ENCODE measurements around the gene OXSR1. TPM values are rescaled to one million over a fixed set of nuclear protein-coding genes. Genes with fewer than 3 reads are reported as not detected.

The OXSR1 gene
- total RNA-seq, 1 donor from 2014 or later, result 50.8 TPM

- H3K36me3 Mint-ChIP-seq (ENCODE audit: low read depth), result peaks cover 28% of the 10 kb centered on the region
- no peak overlapping the region for H3K4me3 Mint-ChIP-seq
- H3K27ac Mint-ChIP-seq, result no peak overlapping the region
- intact Hi-C loops (cut with micrococcal nuclease), result no loop called here
- no peaks in the 10 kb centered on the region for H3K27me3 Mint-ChIP-seq (ENCODE audit: insufficient read depth)
- DNase-seq (ENCODE audit: low spot score), result no peak
- no peaks in the 10 kb centered on the region for H3K4me1 Mint-ChIP-seq (ENCODE audit: low read depth)
- H3K9me3 Mint-ChIP-seq, result no peaks in the 10 kb centered on the region
Measured at GRCh38 chr3:38121832-38122461, 43.4 kb upstream of the OXSR1 start.

- H3K4me1 Mint-ChIP-seq (ENCODE audit: low read depth), result no peaks in the 10 kb centered on the region
- H3K27ac Mint-ChIP-seq, result no peak overlapping the region
- intact Hi-C loops (cut with micrococcal nuclease), result no loop called here
- peaks cover 35% of the 10 kb centered on the region for H3K36me3 Mint-ChIP-seq (ENCODE audit: low read depth)
- no peak for DNase-seq (ENCODE audit: low spot score)
- no peak overlapping the region for H3K4me3 Mint-ChIP-seq
- H3K9me3 Mint-ChIP-seq, result no peaks in the 10 kb centered on the region
- no peaks in the 10 kb centered on the region for H3K27me3 Mint-ChIP-seq (ENCODE audit: insufficient read depth)
Measured at GRCh38 chr3:38122712-38123290, 42.5 kb upstream of the OXSR1 start.

GRCh38 chr3:38124324-38125122, 40.8 kb upstream of the OXSR1 start:
- peaks cover 40% of the 10 kb centered on the region for H3K36me3 Mint-ChIP-seq (ENCODE audit: low read depth)
- no peak overlapping the region for H3K4me3 Mint-ChIP-seq
- H3K27me3 Mint-ChIP-seq (ENCODE audit: insufficient read depth), result no peaks in the 10 kb centered on the region
- intact Hi-C loops (cut with micrococcal nuclease), result no loop called here
- no peak overlapping the region for H3K27ac Mint-ChIP-seq
- H3K9me3 Mint-ChIP-seq, result no peaks in the 10 kb centered on the region
- no peaks in the 10 kb centered on the region for H3K4me1 Mint-ChIP-seq (ENCODE audit: low read depth)
- no peak for DNase-seq (ENCODE audit: low spot score)

- DNase-seq (ENCODE audit: low spot score), result no peak
- Mint-ChIP-seq H3K27ac (no peak overlapping the region), H3K27me3 (ENCODE audit: insufficient read depth) (no peaks in the 10 kb centered on the region), H3K36me3 (ENCODE audit: low read depth) (peaks cover 46% of the 10 kb centered on the region), H3K4me3 (no peak overlapping the region), H3K4me1 (ENCODE audit: low read depth) (no peaks in the 10 kb centered on the region), H3K9me3 (no peaks in the 10 kb centered on the region)
- intact Hi-C loops (cut with micrococcal nuclease), result no loop called here
Measured at GRCh38 chr3:38125305-38126120, 39.8 kb upstream of the OXSR1 start.

- H3K4me3 Mint-ChIP-seq, result no peak overlapping the region
- intact Hi-C loops (cut with micrococcal nuclease), result no loop called here
- H3K4me1 Mint-ChIP-seq (ENCODE audit: low read depth), result peaks cover 1% of the 10 kb centered on the region
- no peaks in the 10 kb centered on the region for H3K27me3 Mint-ChIP-seq (ENCODE audit: insufficient read depth)
- peaks cover 48% of the 10 kb centered on the region for H3K36me3 Mint-ChIP-seq (ENCODE audit: low read depth)
- no peak overlapping the region for H3K27ac Mint-ChIP-seq
- H3K9me3 Mint-ChIP-seq, result no peaks in the 10 kb centered on the region
- no peak for DNase-seq (ENCODE audit: low spot score)
Measured at GRCh38 chr3:38126121-38126892, 39.0 kb upstream of the OXSR1 start.

GRCh38 chr3:38127611-38128302, 37.6 kb upstream of the OXSR1 start:
- H3K4me3 Mint-ChIP-seq, result no peak overlapping the region
- intact Hi-C loops (cut with micrococcal nuclease), result no loop called here
- H3K4me1 Mint-ChIP-seq (ENCODE audit: low read depth), result peaks cover 8% of the 10 kb centered on the region
- H3K36me3 Mint-ChIP-seq (ENCODE audit: low read depth), result peaks cover 49% of the 10 kb centered on the region
- H3K9me3 Mint-ChIP-seq, result no peaks in the 10 kb centered on the region
- H3K27me3 Mint-ChIP-seq (ENCODE audit: insufficient read depth), result no peaks in the 10 kb centered on the region
- peak overlapping the region; percentile 34 for H3K27ac Mint-ChIP-seq
- DNase-seq (ENCODE audit: low spot score), result no peak

GRCh38 chr3:38128303-38128655, 37.1 kb upstream of the OXSR1 start:
- Mint-ChIP-seq H3K27ac (no peak overlapping the region), H3K4me1 (ENCODE audit: low read depth) (peaks cover 13% of the 10 kb centered on the region), H3K4me3 (no peak overlapping the region), H3K36me3 (ENCODE audit: low read depth) (peaks cover 46% of the 10 kb centered on the region), H3K27me3 (ENCODE audit: insufficient read depth) (no peaks in the 10 kb centered on the region), H3K9me3 (no peaks in the 10 kb centered on the region)
- no peak for DNase-seq (ENCODE audit: low spot score)
- intact Hi-C loops (cut with micrococcal nuclease), result no loop called here

GRCh38 chr3:38129058-38129457, 36.3 kb upstream of the OXSR1 start:
- Mint-ChIP-seq H3K36me3 (ENCODE audit: low read depth) (peaks cover 52% of the 10 kb centered on the region), H3K27me3 (ENCODE audit: insufficient read depth) (no peaks in the 10 kb centered on the region), H3K4me1 (ENCODE audit: low read depth) (peaks cover 14% of the 10 kb centered on the region), H3K4me3 (no peak overlapping the region), H3K27ac (no peak overlapping the region), H3K9me3 (no peaks in the 10 kb centered on the region)
- intact Hi-C loops (cut with micrococcal nuclease), result no loop called here
- no peak for DNase-seq (ENCODE audit: low spot score)

GRCh38 chr3:38130631-38131065, 34.7 kb upstream of the OXSR1 start:
- no peak overlapping the region for H3K27ac Mint-ChIP-seq
- no peak for DNase-seq (ENCODE audit: low spot score)
- H3K27me3 Mint-ChIP-seq (ENCODE audit: insufficient read depth), result no peaks in the 10 kb centered on the region
- no peak overlapping the region for H3K4me3 Mint-ChIP-seq
- intact Hi-C loops (cut with micrococcal nuclease), result no loop called here
- peaks cover 29% of the 10 kb centered on the region for H3K4me1 Mint-ChIP-seq (ENCODE audit: low read depth)
- peaks cover 56% of the 10 kb centered on the region for H3K36me3 Mint-ChIP-seq (ENCODE audit: low read depth)
- no peaks in the 10 kb centered on the region for H3K9me3 Mint-ChIP-seq

- Mint-ChIP-seq H3K27ac (peak overlapping the region; percentile 23), H3K36me3 (ENCODE audit: low read depth) (peaks cover 56% of the 10 kb centered on the region), H3K4me3 (no peak overlapping the region), H3K9me3 (no peaks in the 10 kb centered on the region), H3K27me3 (ENCODE audit: insufficient read depth) (no peaks in the 10 kb centered on the region), H3K4me1 (ENCODE audit: low read depth) (peaks cover 36% of the 10 kb centered on the region)
- DNase-seq (ENCODE audit: low spot score), result no peak
- intact Hi-C loops (cut with micrococcal nuclease), result no loop called here
Measured at GRCh38 chr3:38131621-38132369, 33.5 kb upstream of the OXSR1 start.

GRCh38 chr3:38133209-38133556, 32.2 kb upstream of the OXSR1 start:
- no peak overlapping the region for H3K4me3 Mint-ChIP-seq
- H3K4me1 Mint-ChIP-seq (ENCODE audit: low read depth), result peaks cover 49% of the 10 kb centered on the region
- intact Hi-C loops (cut with micrococcal nuclease), result no loop called here
- DNase-seq (ENCODE audit: low spot score), result no peak
- H3K27ac Mint-ChIP-seq, result no peak overlapping the region
- H3K27me3 Mint-ChIP-seq (ENCODE audit: insufficient read depth), result no peaks in the 10 kb centered on the region
- no peaks in the 10 kb centered on the region for H3K9me3 Mint-ChIP-seq
- peaks cover 47% of the 10 kb centered on the region for H3K36me3 Mint-ChIP-seq (ENCODE audit: low read depth)

Measured in activated T-helper 1 cell treated with anti-CD3 and anti-CD28 coated beads, Interleukin-12 subunit alpha, Interleukin-12 subunit beta, Interleukin-2, Interleukin-4 antibody, amounts not matched to agents 30 ng/mL and 10 ng/mL and 1 ng/mL, durations not matched to agents 14 hours and 24 hours and 36 hours (primary cell).